Measurements from ENCODE around the gene RPTOR.

The RPTOR gene

DNA sequence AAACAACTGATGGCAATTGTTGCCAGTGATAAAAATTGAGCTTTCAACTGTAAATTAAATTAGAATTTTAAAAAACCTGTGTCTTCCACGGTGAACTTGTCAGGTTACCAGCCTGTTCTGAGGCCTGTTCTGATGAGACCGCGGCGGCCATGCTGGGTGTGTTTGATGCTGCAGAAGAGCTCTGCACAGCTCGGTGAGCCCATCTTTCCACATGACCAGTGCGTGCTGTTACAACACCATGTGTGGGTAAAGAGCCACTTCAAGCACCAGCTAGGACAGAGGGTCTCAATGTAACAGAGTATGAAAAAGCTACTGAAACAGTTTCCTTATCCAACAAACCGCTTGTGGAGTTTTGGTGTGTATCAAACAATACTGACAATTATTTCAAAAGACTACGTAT is 48.5 kb downstream of the RPTOR start:
- DNase-seq (ENCODE audit: low read depth), result no peak

DNA sequence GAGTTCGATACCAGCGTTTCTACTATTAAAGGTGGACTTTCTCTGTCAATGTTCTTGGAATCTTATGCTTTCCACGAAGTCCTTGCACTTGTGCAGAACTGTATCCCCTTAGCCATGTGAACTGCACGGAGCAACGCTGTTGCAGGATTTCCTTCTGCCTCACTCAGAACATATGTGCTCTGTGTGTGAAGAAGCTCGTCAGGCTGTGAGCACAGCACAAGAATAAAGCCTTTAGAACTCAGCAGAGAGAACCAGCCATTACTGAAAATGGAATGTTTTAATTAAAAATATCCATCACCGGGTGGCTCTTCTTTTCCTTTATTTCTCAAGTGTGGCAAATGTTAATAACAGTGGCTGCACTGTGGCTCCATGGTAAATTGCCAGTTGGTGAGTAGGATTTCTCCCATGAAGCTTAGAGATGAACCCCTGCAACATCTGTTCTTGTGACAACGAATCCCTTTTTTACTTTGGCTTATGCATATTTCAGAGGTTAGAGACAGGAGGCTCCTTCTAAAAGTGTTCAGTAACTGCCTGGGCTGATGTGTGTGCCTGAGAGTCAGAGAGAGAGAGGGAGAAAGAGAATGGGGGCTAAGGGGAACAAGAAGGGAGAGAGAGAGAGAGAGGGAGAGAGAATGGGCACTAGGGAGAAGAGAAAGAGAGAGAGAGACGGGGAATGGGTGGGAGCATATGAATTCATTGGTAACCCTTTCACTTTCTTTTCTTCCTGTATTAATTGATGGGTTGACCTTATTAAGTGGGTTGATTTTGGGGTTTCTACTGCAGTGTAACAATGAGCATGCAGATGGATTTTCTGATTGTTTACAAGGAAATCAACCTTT is 50.0 kb downstream of the RPTOR start:
- DNase-seq (ENCODE audit: low read depth), result no peak

DNA sequence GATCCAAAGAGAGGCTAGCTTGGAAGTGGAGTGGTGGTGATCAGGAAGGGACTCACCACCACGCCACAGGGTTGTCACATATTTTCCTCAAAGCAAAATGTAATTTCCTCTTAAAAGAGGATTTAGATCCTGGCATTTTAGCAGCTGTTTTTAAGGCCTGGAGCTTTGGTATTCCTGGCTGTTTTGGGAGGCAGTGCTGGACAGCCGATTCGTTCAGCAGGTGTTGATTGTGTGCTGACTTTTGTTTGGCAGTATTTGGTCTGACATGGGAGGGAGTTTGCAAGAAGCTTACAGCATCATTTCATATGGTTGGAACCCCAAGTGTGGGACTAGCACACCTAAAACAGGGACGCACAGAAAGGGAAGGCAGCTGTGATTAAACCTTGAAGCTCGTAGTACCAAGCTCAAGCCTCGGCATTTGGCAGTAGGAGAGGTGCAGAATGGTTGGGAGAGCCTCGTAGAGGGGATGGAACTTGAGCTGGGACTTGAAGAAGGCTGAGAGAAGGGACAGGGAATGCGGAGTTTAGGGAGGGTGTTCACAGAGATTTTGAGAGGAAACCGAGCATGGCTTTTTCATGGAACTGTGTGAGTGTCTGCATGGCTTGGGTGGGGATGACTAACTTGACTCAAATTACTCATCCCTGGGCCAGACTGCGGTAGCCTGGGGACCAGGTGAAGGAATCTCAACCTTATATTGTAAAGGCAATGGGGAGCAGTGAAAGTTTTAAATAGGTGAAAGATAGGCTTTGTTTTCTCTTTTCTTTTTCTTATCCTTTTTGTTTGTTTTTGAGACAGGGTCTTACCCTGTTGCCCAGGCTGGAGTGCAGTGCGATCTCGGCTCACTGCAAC is 52.3 kb downstream of the RPTOR start:
- DNase-seq (ENCODE audit: low read depth), result no peak

DNA sequence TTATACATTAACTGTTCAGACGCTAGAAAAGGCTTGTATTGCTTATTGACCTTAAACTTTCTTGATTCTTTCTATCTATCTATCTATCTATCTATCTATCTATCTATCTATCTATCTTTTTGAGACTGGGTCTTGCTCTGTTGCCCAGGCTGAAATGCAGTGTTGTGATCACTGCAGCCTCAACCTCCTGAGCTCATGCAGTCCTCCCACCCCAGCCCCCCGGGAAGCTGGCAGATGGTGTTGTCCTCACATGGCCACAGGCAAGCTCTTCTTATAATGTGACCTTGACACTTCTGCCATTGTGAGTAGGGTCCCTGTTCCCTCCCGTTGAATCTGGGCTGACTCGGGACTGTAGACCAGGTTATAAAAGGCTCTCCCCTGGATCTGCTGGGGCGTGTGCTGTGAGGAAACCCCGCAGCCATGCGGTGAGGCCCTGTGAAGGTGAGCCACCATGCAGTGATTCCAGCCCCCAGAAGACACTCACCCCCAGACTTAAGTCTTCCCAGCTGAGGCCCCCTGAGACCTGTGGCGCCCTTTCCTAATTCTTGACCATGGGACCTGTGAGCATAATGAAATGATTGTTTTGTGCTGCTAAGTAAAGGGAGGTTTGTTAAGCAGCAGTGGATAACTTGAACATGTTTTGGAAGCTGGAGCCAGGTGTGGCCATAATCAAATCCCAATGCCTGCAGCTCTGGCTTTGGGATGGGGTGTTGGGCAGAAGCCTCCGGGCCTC is 54.3 kb downstream of the RPTOR start:
- no peak for DNase-seq (ENCODE audit: low read depth)

DNA sequence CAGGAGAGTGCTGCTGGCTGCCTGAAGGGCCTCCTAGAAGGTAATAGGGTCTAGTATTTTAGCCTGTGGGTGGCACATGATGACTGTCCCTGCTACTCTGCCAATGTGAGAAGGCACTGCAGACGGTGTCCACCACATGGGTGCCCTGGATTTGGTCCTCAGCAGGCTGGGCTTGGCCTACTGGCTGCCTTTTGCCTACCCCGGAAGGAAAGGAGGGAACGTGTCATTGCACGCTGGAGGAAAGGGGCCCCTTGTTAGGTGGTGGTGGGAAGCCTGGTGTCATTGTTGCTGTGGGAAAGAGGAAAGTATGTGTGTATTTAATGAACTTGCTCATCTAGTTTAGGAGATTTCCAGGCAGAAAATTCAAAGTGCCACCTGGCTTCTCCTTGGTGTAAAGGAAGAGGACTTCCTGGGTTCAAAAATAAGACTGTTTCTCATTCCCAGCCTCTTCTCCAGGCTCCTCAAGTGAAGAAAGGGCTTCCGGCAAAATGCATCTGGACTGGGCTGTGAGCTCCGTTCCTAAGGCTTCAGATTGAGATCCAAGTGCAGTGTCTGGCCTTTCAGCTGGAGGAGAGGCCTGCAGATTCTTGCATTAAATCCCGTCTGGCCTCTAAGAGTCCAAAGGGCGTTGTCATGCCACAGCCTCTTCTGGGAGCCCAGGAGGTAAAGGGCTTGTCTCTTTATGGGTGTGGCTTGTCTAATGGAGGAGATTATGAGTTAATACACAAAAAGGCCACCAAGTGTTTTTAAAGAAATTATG is 55.1 kb downstream of the RPTOR start:
- DNase-seq (ENCODE audit: low read depth), result no peak

DNA sequence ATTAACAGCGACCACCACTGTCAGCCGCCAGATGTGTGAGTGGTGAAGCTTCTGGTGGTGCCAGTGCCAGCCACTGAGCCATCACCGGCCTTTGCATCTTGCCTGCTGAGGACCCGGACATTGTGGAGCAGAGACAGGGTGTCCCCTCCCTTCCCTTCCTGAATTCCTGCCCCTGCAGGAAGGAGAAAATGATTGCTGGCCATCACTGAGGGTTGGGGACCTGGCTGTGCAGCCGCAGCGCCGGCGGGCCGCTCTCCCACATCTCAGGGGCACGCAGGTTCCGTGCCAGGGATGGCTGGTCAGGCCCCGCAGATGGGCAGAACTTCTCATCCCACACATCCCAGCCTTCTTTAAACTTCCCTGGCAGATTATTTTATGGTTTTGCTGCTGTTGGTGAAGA is 56.5 kb downstream of the RPTOR start:
- DNase-seq (ENCODE audit: low read depth), result no peak

DNA sequence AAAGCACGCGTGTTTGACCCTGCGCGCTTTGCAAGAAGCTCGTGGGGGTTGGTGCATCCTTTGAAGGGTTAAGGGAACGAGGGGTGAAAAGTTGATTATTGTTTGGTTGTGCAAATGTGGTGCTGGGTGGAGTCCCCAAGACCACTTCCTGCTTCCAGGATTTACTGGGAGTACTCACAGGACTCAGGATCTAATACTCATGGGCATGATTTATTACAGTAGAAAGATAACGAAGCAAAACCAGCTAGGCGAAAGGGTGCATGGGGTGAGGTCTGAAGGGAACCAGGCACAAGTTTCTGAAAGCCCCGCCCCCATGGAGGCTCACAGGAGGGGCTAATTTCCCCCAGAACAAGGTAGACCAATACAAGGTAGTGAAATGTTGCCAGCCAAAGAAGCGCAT is 58.8 kb downstream of the RPTOR start:
- no peak for DNase-seq (ENCODE audit: low read depth)

DNA sequence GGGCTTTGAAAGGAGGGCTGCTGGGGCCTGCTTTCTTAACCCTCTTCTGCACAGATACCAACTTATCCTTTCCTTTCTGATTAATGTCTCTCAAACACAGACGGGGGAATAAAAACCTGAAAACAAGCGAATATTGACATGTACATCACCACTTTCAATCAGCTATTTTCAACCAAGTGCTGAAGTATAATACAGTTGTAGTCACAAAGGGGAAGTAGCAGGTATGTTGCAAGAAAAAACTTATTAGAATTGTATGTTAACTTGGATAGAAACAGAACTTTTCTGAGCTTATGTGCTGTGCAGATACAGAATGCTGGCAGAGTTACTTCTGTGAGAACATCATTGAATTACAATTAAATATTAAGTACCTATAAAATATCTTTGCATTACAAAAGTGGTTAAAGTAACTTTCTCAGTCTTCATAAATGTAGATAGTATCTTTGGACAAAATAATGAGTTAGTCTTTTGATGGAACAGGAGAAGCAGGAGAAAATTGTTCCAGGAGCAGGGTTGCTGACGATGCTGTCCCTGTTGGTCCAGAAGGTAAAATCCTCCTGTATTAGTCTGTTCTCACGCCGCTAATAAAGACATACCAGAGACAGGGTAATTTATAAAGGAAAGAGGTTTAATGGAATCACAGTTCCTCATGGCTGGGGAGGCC is 59.5 kb downstream of the RPTOR start:
- no peak for DNase-seq (ENCODE audit: low read depth)

DNA sequence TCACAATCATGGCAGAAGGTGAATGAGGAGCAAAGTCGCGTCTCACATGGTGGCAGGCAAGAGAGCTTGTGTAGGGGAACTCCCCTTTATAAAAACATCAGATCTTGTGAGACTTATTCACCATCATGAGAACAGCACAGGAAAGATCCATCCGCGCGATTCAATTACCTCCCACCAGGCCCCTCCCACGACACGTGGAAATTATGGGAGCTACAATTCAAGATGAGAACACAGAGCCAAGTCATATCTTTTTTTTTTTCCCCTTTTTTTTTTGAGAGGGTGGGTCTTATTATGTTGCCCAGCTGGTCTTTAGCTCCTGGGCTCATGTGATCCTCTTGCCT is 60.0 kb downstream of the RPTOR start:
- no peak for DNase-seq (ENCODE audit: low read depth)

DNA sequence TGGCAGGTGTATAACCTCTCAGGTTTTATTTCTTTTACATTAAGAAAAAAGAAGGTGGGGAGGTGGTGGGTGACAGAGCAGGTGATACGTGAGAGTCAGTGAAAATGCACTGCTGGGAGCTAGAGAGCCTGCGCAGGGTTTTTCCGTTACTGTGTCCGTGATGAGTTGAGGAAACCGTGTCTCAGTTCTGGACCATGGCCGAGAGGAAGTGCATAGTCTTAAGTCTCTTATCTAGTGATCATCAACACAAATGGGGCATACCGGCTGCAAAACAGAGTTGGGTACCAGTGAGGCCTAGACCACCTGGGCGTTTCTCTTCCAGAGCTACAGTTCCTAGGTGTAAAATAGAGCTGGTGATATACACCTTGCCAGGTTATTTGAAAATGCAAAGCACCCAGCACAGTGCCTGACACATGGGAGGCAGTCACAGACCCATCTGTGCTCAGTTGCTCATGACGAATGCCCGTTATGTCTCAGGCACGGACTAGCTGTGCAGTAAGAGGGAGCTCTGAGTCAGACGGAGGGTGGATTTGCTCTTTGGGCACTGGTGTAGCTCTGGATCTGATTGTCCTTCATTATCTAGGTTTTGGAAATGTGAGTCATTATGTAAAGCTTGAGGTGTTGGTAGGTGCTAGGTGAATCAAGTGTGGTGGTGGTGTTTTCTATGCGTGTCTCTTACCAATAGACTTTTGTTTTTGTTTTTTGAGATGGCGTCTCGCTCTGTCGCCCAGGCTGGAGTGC is 60.9 kb downstream of the RPTOR start:
- DNase-seq (ENCODE audit: low read depth), result no peak

DNA sequence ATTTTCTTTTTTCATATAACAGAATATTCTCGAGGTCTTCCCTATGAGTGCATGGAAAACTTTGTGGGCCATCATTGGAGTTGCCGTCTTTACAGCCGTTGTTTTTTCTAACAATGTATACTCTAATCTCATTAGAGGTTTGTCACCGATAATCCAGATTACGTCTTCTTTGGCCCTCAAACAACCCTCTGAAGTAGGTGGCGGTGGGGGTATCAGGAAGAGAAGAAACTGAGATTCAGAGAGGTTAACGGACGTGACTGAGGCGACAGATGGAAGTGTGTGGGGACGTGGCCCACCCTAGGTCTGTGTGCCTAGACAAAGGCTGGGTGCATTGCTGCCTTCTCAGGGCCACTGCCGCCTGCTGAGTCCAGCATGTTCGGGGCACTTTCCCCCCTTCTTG is 63.7 kb downstream of the RPTOR start:
- no peak for DNase-seq (ENCODE audit: low read depth)

DNA sequence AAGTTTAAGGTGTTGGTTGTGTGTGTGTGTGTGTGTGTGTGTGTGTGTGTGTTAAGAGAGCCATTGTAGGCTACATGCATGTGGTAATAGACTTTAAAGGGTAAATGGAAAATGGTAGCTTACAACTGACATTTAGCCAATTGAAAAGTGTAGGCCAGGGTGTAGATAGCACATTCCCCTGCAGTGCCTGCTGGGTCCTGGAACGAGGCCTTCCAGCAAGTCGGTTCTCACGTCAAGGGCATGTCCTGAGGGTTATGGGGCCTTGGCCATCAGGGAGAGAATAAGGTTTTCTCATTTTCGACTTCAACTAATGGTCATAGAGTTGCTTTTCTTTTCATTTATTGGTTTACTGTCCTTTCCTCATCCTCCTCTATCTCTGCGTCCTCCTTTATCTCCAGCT is 65.1 kb downstream of the RPTOR start:
- no peak for DNase-seq (ENCODE audit: low read depth)

DNA sequence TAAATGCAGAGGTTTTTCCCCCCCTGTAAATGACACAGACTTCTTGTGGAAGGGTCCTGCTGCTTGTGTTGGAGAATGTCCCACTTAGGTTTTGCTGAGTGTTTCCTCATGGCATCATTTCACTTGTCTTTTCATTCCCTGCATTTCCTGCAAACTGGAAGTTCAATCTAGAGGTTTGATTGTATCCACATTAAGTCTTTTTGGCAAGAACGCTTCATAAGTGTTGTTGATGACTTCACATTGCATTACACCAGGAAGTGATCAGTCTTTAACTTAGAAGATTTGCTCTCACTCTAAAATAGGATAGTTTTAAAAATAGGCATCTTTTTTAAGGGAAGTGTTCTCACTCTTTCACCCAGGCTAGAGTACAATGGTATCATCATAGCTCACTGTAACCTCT is 67.2 kb downstream of the RPTOR start:
- DNase-seq (ENCODE audit: low read depth), result no peak

DNA sequence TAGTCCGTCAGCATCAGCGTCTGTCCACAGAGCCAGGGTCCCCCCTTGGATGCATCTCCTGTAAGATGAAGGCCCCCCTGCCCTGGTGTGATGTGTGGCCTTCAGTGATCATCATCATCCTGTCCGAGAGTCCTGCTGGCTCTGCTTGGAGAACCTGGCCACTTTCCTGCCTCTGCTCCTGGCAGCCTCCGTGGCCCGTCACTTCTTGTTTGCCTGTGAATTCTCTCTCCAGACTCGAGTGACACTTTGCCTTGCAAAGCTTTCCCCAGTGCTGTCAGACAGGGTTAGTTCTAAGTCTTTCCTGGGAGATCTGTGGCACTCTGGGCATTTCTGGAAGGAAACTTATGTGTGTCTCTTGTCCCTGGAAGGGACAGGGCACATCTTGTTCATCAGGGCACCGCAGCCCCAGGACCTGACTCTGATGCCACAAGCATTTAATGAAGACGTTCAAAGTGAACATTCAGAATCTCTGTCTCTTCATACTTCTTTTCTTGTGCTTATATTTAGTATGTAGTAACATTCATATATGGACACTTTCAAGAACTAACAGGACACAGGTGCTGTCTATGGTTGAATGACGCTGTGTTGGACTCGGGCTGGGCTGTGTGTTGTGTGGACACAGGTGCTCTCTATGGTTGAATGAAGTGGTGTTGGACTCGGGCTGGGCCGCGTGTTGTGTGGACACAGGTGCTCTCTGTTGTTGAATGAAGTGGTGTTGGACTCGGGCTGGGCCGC is 68.5 kb downstream of the RPTOR start:
- no peak for DNase-seq (ENCODE audit: low read depth)

DNA sequence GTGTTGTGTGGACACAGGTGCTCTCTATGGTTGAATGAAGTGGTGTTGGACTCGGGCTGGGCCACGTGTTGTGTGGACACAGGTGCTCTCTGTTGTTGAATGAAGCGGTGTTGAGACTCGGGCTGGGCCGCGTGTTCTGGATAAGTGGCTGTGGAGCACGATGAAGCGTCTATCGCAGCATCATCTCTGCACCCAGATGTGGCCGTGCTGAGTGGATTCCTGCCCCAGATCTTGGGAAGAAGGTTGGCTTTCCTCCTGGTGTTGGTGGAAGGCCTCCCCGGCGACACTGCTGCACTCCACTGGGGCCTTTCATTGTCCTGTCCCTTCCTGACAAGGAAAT is 69.1 kb downstream of the RPTOR start:
- no peak for DNase-seq (ENCODE audit: low read depth)

DNA sequence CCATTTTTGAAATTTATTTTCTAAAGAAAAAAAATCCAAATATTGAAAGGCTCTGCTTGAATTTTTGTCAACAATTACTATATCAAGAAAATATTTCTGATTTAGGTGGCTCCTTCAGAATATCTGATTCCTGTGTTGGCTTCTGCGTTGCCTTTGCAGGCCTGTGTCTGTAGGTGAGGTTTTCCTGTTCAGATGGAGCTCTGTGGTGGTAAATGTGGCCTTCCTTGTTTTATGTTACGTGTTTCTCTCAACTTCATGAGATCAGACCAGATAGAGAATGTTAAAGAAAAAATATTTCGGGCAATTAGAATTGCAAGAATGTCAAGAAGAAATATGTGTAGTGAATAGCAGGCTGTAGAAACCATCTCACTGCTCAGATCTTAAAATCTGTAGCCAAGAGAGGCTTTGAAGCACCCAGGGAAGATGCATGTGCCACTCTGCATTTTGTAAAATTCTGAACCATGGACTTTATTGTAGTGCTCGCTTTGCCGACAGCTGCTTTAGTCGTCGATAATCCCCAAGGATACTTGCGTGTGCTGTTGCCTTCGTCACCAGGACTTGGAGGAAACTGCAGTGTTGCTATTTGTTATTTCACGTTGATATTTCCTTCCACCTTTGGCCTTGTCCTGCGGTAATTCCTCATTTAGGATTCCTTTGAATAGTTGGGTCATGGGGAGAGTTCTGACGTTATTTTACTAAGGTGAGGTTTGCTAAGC is 69.9 kb downstream of the RPTOR start:
- no peak for DNase-seq (ENCODE audit: low read depth)

DNA sequence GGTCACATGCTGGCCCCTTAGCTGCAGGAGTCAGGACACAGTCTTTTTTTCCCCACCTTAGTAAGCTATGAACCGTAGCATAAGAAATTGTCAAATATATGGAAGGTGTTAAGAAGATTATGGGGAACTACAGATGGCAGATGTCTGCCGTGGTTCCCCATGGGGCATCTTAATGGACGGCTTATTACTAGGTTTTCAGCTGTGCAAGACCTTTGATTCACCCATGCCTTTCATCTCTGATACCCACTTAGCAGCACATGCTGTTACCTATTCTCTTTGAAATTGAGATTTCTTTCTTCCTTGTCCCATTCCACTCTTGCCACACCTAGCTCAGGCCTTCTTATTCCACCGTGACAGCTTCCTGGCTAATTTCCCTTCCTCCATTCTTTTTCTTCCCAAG is 70.7 kb downstream of the RPTOR start:
- DNase-seq (ENCODE audit: low read depth), result no peak

DNA sequence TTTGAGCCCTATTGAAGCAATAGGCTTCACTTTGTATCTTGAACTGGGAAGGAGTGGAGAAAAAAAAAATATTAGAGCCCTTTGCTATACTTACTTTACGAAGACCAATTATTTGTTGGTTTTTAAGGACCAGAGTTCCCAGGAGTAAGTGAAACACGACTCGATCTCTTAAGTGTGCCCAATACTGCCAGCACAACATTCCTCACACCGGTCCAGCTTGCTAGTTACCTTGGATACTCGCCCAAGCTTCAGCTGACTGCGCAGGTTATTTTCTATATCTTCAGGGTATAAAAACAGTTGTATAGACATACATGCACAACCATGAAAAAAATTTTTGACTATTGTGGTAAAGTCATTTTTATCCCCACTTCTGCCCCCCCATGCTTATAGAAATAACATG is 72.1 kb downstream of the RPTOR start:
- DNase-seq (ENCODE audit: low read depth), result no peak

DNA sequence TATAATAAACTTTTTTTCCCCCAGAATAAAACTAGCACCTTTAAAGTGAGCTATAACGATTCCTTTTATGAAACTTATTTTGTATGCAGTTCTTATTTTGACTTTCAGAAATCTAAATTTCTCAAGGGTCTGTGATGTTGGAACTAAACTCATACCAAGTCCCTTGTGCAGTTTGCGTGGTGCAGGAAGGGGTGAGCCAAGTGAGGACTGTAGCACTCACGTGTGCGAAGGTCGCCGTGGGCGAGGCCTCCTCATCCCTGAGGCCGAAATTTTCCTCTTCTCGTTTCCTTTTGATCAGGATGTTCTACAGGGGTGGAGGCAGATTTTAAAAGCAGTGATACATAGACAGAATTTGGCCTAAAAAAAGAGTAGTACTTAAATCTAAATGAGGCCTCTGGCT is 73.7 kb downstream of the RPTOR start:
- no peak for DNase-seq (ENCODE audit: low read depth)
